Tibial artery (tissue), 4 donors: ENCODE data around the gene CIDEA.

ENCODE experiments used
- DNase-seq, 2 donors: peaks; one replicate each; pipeline ENCODE4 v3.0.0-alpha.2; 2019
- H3K27ac ChIP-seq, 2 donors: fragments of 200-600 bp; sonication (generic) in 1 of 2; 1 replicate in 1 of 2; 2 replicates in 1 of 2; pipeline ENCODE4 v1.5.1; 2018 to 2019; ENCODE audit warnings: mild to moderate bottlenecking in 1 of 2
- H3K27me3 ChIP-seq, 2 donors: fragments of 200-600 bp; sonication (generic) in 1 of 2; one replicate each; pipeline versions ENCODE4 v1.5.1 to v1.6.0; 2016 to 2019
- H3K36me3 ChIP-seq, 3 donors: fragments of 200-600 bp; sonication (generic) in 2 of 3; one replicate each; pipeline ENCODE4 v1.5.1; 2016 to 2019; ENCODE audit warnings: mild to moderate bottlenecking in 2 of 3
- H3K4me1 ChIP-seq, 4 donors: fragments of 200-600 bp; sonication (generic) in 2 of 4; 1 replicate in 3 of 4; 2 replicates in 1 of 4; pipeline ENCODE4 v1.5.1; 2016 to 2019
- H3K4me3 ChIP-seq, 2 donors: fragments of 200-600 bp; sonication (generic) in 1 of 2; 1 replicate in 1 of 2; 2 replicates in 1 of 2; pipeline ENCODE4 v1.5.1; 2018 to 2019; ENCODE audit warnings: mild to moderate bottlenecking in 2 of 2
- H3K9me3 ChIP-seq, 3 donors: fragments of 200-600 bp; sonication (generic) in 1 of 3; one replicate each; pipeline ENCODE4 v1.5.1; 2016 to 2019
- CTCF ChIP-seq, 2 experiments: fragments of 200-600 bp in 1 of 2; fragments of 450-650 bp in 1 of 2; IDR thresholded peaks; one replicate each; pipeline ENCODE4 v1.5.1; 2017 to 2019; ENCODE audit warnings: antibody characterized with exemption in 2 of 2, mild to moderate bottlenecking in 1 of 2, moderate library complexity in 1 of 2
- intact Hi-C: fragments of 100-400 bp; cut with DNase I; formaldehyde crosslinking; loops from one replicate; pipeline ENCODE4 v1.15.0; 2023; ENCODE audit warnings: low total_unique reads

CIDEA gene

GRCh38 chr18:12287131-12287681, 33.0 kb downstream of the CIDEA start:
- no peak for DNase-seq
- intact Hi-C loops, result no loop called here
- peak overlapping the region; percentile 49 to 52 for H3K4me3 ChIP-seq
- peaks cover 0 to 20% (median 17%) of the 10 kb centered on the region in 4 donors for H3K4me1 ChIP-seq
- no peaks in the 10 kb centered on the region for H3K36me3 ChIP-seq
- H3K9me3 ChIP-seq, result no peaks in the 10 kb centered on the region
- no peak for TF ChIP-seq CTCF (IDR thresholded peaks at IDR 0.05)
- H3K27ac ChIP-seq, result peak overlapping the region; percentile 78 to 82
- H3K27me3 ChIP-seq, result no peaks in the 10 kb centered on the region

GRCh38 chr18:12287684-12288402, 33.7 kb downstream of the CIDEA start:
- intact Hi-C loops, result no loop called here
- Histone ChIP-seq H3K36me3 (no peaks in the 10 kb centered on the region), H3K9me3 (no peaks in the 10 kb centered on the region), H3K4me1 (peaks cover 0 to 20% (median 17%) of the 10 kb centered on the region in 4 donors), H3K27ac (peak overlapping the region; percentile 78 to 82), H3K27me3 (no peaks in the 10 kb centered on the region), H3K4me3 (peak overlapping the region; percentile 49 to 52)
- DNase-seq, result peak; percentile 86 to 95
- TF ChIP-seq CTCF (IDR thresholded peaks at IDR 0.05), result no peak

- peak overlapping the region; percentile 49 to 52 for H3K4me3 ChIP-seq
- no peaks in the 10 kb centered on the region for H3K36me3 ChIP-seq
- no peak for DNase-seq
- intact Hi-C loops, result no loop called here
- TF ChIP-seq CTCF (IDR thresholded peaks at IDR 0.05), result no peak
- H3K9me3 ChIP-seq, result no peaks in the 10 kb centered on the region
- H3K4me1 ChIP-seq, result peaks cover 0 to 20% (median 17%) of the 10 kb centered on the region in 4 donors
- H3K27ac ChIP-seq, result peak overlapping the region; percentile 78 to 82
- no peaks in the 10 kb centered on the region for H3K27me3 ChIP-seq
Measured at GRCh38 chr18:12288403-12288755, 34.2 kb downstream of the CIDEA start.

GRCh38 chr18:12290086-12290485, 35.9 kb downstream of the CIDEA start:
- Histone ChIP-seq H3K9me3 (no peaks in the 10 kb centered on the region), H3K27ac (no peak overlapping the region), H3K4me3 (no peak overlapping the region), H3K27me3 (no peaks in the 10 kb centered on the region), H3K36me3 (no peaks in the 10 kb centered on the region), H3K4me1 (peaks cover 0 to 20% (median 17%) of the 10 kb centered on the region in 4 donors)
- DNase-seq, result no peak
- intact Hi-C loops, result no loop called here
- no peak for TF ChIP-seq CTCF (IDR thresholded peaks at IDR 0.05)

- no peak overlapping the region for H3K27ac ChIP-seq
- H3K27me3 ChIP-seq, result no peaks in the 10 kb centered on the region
- H3K4me3 ChIP-seq, result no peak overlapping the region
- no peak for TF ChIP-seq CTCF (IDR thresholded peaks at IDR 0.05)
- peaks cover 0 to 20% (median 17%) of the 10 kb centered on the region in 4 donors for H3K4me1 ChIP-seq
- no peaks in the 10 kb centered on the region for H3K36me3 ChIP-seq
- intact Hi-C loops, result no loop called here
- H3K9me3 ChIP-seq, result no peaks in the 10 kb centered on the region
- peak in 1 of 2 donors; percentile 54 for DNase-seq
Measured at GRCh38 chr18:12291161-12291560, 37.0 kb downstream of the CIDEA start.
